SK-MEL-5 (cell line): ENCODE data around the gene PGBD5. TPM values are rescaled to one million over a fixed set of nuclear protein-coding genes. Genes with fewer than 3 reads are reported as not detected.

Source experiments
- DNase-seq: peaks from one replicate; pipeline ENCODE4 v3.0.0-alpha.2; 2016; ENCODE audit warnings: low read depth, low spot score
- in situ Hi-C: cut with HindIII; loops from 2 replicates; pipeline ENCODE4 v1.10.0; 2016; ENCODE audit warnings: low sequenced_read_pairs, high pct_unique_total_duplicates, low pct_unique_long_range_greater_than_20kb
- total RNA-seq: library from RNA; depleted of rRNA; stranded (reverse); fragments of >200 nt; shearing (Covaris generic); gene quantifications from 2 replicates; pipeline ENCODE4 v1.2.3, GENCODE V29; 2014

The PGBD5 gene
- total RNA-seq, 1 experiment from 2014 or later, result 0.61 TPM

DNA sequence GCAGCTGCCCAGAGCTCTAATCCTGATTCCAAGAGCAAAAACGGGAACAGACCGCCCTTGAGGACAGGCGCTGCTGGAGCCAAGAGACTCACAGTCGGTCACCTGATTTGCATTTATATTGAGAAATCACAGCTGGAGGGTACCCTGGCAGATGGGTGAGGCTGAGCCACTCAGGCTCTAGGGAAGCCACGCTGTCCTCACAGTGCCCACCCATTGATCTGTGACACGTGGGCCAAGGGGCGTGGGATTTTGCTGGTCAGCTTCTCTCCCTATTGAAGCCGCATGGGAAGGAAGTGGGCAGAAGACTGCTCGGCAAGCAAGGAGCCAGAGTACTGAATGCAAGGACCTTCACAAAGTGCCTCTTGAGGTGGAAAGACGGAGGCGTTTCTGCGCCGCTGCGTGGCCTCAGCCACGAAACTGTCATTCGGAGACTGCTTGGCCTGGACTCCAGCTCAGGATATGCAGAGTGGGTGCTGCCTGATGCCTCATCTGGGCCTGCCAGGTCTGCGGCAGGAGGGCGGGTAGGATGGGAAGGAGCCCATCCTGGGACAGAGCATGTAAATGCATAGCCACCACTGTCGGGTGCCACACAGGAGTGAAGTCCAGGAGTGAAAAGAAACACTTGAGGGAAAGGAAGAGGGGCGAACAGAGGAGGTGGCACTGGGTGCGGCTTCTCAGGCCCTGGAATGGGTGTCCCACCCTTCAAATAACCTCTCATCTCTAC is 139.8 kb downstream of the PGBD5 start:
- no peak for DNase-seq
- in situ Hi-C loops, result no loop called here

DNA sequence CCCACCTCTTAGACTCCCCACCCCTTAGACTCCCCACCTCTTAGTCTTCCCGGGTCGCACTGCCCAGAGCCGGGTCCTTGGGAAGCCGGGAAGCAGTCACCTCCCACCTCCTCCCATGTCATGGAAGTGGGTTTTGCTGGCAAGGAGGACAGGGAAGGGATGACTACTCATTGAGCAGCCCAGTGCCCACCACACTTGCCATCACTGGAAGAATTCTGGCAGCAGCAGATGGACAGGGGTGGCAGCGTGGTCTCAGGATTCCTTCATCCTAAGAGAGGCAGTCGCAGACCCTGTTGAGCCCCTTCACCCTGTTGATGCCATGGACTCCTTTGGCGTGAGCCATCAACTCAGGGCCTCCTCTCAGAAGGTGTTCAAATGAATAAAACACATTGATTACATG is 140.8 kb downstream of the PGBD5 start:
- in situ Hi-C loops, result no loop called here
- no peak for DNase-seq

DNA sequence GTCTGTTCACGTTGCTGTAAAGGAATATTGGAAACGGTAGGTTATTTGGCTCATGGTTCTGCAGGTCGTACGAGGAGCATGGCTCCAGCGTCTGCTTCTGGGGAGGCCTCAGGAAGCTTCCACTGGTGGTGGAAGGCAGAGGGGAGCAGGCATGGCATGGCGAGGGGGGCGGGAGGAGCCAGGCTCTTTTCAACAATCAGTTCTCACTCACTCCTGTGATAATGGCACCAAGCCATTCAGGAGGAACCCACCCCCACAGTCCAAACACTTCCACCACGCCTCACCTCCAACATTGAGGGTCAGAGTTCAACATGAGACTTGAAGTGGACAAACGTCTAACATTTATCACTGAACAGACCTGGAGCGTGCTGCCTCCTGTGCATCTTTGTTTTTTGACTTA is 141.2 kb downstream of the PGBD5 start:
- in situ Hi-C loops, result no loop called here
- no peak for DNase-seq

DNA sequence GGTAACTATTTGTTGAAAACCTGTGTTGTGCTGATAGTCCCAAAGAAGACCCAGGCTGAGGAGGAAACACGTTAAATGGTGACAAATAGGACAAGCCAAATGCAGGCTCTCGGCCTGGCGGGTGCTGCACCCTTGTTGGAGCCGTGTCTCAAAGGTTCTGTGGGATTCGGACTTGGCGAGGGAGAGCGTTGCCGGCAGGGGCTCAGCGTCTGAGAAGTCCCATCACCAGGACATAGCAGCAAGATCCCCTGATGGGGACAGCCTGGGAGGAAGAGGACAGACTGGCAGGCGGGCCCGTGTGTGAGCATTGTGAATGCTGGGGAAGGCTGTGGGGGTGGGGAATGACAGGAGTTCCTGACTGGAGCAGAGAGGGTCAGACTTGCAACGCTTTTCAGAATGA is 142.5 kb downstream of the PGBD5 start:
- DNase-seq, result no peak
- in situ Hi-C loops, result no loop called here

DNA sequence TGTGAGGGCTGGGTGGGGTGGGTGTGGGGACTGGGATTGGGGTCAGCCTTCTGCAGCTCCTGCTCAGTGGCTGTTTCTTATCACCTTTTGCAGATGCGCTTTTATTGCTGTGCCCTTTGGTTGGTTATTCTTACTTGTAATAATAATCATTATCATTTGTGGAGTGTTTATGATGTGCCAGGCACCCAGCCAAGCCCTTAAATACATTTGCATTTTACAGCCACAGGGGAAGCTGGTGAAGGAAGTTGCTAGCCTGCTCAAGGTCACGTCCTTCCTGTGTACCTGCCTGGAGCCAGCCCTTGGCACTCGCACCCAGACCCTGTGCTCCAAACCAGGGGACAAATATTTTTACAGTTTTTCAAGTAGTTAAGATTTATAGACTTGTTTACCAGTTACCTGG is 144.0 kb downstream of the PGBD5 start:
- no peak for DNase-seq
- in situ Hi-C loops, result no loop called here

DNA sequence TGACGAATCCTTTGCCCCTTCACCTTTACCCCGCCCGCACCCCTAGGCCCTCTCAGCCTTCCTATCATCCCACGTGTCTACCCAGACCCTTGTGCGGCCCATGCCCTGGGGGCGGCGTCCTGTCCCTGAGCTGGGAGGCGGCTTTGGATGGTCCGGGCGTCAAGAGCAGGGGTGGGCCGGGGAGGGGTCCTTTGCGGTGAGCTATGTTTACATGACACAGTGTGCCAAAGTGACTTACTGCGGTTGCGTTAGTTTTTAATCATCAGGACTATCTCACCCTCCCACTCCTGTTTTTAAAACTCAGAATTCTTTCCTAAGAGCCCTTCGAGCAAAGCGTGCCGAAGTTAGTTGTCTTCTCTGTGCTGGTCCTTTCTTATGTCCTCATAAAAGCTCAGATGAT is 144.6 kb downstream of the PGBD5 start:
- in situ Hi-C loops, result no loop called here
- no peak for DNase-seq

DNA sequence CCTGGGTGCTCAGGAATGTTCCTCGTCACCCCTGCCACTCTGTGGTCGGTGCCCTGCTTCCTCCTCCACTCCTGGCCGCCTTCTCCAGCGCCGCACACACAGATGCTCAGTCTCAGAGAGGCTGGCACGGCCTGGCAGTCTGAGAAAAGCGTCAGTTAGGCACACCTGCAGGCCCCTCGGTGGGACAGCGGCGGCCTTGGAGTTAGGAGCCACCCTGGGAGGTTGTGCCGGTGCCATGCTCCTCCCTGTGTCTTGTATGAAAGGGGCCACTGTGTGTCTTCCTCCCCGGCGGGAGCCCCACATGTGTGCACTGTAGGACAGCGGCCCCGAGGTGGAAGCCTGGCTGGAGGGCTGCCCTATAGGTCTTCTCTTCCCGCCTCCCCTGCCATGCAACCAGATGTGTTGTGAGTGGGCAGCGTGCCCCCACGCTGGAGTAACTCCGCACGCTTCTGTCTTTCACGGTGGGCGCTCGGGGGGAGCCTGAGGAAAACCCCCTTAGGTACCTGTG is 145.2 kb downstream of the PGBD5 start:
- DNase-seq, result no peak
- in situ Hi-C loops, result no loop called here

DNA sequence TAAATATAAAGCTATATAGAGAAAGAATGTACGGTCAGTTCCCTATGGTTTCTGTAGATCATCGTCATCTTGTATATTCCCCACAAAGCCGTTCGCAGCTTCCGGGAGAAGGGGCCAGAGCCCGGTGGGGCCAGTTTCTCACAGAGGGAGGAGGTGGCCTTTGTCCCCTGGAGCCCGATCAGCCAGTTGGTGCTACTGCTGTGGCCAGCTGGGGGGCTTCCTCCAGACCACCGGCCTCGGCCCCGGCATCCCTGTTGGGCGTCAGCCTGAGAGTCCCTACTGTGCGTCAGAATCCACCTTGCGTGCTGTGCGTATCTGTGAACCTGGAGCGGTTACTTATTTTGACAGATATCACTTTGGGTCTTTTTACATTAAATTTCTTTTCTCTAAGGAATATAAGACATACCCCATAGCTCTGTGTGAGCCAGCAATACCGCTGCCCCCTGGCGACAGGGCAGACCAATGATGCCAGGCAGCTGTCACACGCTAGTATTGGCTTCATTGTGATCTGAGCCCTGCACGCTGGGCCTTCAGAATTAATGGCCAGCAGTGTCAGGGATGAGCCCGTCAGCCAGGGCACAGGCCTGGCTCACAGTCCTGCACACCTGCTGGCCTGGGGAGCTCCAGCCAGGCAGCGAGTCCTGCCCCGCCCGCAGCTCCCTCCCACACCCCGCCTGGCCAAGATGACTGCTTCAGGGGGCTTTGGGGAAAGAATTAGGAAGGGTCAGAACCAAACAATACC is 145.9 kb downstream of the PGBD5 start:
- in situ Hi-C loops, result no loop called here

DNA sequence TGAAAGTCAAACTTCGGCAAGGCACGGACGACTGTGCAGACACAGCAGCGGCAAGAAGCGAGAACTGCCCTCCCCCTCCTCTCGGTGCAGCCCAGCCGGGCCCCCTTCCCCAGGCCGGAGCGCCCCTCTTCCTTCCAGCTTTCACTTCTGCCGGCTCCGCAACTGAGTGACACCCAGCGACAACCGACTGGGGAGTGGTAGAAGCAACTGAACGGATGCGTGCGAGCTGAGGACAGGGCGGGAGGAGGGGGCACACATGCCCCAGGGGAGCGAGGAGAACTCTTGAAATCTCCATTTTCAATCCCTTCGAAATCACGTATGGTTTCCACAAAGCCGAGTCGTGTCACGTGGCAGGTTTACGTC is 146.6 kb downstream of the PGBD5 start:
- in situ Hi-C loops, result no loop called here

More for the DNA sequence above, 145.9 kb downstream of the PGBD5 start:
- DNase-seq, result no peak

DNA sequence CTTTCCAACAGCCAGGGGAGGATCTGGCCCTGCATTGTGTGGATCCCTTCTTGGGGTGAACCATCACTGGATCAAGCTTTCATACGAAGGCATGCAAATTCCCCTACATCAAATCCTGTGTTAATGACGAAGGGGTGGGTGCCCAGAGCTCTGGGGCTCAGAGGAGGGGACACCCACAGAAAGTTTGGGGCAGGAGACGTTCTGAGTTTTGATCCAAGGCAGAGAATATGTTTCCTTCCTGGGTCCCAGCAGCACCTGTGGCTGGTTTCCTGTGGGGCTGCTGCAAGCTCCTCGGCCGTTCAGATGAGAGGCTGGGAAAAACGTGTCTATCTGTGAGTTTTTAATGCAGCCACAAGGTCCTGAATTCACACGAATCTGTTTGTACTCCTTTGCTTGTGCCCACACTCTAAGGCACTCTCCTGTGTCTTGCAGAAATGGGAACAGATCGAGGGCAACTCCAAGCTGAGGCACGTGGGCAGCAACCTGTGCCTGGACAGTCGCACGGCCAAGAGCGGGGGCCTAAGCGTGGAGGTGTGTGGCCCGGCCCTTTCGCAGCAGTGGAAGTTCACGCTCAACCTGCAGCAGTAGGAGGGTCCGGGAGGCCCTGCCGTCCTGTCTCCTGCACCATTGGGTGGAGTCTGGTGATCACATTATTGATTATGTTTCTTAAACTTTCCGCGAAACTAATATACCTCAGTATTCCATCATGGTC is 147.1 kb downstream of the PGBD5 start:
- in situ Hi-C loops, result no loop called here
- no peak for DNase-seq

More for the DNA sequence above, 146.6 kb downstream of the PGBD5 start:
- DNase-seq, result no peak

DNA sequence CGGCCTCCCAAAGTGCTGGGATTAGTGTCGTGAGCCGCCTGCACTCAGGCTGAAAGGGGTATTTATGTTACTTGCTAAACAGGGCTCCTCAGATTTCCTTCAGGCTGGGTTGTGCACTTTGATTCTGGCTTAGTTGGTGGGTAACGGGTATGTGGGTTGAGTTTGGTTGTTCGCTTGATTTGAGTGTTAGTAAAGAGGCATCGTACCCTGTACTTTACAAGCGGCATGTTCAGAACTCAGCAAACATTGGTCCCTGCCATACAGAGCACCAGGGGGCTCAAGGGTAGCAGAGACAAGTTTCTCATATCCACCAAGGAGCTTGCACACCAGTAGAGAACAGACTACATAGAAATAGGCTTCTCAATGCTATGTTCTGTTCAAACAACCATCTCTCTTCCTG is 147.8 kb downstream of the PGBD5 start:
- in situ Hi-C loops, result no loop called here
- DNase-seq, result no peak

DNA sequence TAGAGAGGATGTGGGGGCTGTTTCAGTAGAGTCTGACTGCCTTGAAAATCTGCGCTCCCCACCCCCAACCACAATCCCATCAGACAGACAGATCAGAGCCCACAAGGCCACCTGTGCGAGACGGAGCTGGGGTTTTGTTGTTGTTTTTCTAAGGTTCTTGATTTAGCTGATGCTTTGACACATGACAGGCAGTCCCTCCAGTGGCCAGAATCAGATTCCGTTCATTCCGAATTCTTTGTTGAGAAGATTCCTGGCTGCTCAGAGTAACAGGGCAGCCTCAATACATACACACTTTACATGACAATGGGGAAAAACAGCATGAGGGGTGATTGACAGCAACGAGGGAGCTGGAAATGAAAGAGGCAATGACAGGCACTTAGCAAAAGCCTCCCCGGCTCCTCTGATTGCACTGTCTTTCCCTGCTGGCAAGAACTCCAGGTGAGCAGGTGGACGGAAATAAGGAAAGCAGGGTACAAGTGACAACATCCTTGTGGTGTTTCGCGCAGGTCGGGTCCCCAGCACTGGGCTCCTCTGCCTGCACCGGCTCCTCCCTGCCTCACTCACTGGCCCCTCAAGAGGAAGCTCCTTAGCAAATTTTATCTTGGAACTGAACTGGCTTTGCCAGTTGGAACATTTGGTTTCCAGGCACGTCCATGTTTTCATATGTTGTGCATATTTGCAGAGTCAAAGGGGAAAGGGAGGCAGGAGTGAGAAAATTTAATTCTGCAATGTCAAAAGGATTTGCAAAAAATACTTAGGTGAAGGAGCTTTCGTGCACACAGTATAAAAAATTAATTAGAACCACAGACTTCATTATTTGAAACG is 148.7 kb downstream of the PGBD5 start:
- no peak for DNase-seq
- in situ Hi-C loops, result no loop called here

DNA sequence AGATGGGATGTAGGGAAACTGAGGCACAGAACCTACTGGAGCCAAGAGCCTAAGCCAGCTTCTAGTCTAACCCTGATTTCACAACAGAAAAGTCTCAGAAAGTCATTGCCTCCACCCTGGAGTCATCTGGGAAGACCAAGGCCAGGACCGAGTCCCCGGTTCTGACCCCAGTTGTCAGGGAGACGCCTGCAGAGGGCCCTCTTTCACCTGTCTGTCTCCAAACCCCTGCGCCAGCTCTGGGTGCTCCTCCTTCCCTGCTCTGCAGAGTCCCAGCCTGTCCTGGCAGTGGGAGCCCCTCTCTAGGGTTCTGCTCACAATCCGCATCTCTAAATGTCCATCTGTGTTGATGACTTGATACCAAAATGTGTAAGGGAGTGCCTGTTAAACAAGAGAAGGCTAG is 149.7 kb downstream of the PGBD5 start:
- in situ Hi-C loops, result no loop called here
- no peak for DNase-seq

DNA sequence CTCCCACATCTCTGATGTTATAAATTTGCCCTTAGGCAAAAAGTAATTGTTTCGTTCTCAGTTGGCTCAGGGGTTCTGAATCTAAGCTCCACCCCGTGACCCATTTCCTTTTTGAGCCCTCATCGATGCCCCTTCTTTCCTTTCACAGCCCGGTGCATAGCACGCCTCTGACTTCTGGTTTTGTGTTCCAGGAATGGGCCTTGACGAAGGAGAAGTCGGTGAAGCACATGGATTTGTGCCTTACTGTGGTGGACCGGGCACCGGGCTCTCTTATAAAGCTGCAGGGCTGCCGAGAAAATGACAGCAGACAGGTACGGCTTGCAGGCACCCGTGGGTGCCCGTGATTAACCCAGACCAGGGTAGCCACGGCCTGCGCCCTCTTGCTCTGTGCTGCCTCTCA is 151.9 kb downstream of the PGBD5 start:
- in situ Hi-C loops, result no loop called here
- DNase-seq, result no peak

DNA sequence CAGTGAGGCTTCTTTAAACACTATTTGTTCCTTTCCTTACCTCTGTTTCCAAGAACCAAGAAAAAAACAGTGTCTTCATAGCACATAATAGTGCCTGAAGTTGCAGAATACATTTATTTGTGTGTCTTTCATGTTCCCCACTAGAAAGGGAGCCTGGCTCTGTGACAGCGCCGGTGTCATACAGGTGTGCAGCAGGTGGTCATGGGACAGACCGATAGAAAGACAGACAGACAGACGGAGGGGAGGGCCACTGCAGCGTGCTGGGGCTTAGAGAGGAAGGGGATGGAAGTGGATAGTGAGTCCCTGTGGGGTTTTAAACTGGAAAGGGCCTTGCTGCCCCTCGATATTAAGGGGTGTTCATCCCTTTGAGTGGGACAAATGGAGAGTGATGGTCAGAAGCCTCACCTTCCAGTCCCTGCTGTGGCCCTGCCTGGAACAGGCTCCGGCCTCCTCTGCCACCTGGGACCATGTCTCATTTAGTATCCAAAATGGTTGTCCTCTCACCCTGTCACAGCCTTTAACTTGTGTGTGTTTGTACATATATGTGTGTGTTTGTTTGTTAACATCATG is 152.9 kb downstream of the PGBD5 start:
- in situ Hi-C loops, result no loop called here

DNA sequence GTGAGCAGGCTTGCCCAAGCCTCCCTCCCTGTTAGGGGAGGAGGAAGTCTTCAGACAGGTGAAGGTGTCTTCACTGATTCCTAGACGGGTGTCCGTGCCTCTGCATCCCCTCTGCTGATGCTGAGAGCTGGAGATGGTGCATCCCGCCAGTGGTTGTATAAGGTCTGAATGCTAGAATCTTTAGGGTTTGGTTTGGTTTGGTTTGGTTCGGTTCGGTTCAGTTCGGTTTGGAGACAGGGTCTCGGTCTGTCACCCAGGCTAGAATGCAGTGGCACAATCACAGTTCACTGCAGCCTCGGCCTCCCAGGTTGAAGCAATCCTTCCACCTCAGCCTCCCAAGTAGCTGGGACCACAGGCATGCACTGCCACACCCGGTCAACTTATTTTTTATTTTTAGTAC is 153.6 kb downstream of the PGBD5 start:
- no peak for DNase-seq
- in situ Hi-C loops, result no loop called here

More for the DNA sequence above, 152.9 kb downstream of the PGBD5 start:
- DNase-seq, result no peak

DNA sequence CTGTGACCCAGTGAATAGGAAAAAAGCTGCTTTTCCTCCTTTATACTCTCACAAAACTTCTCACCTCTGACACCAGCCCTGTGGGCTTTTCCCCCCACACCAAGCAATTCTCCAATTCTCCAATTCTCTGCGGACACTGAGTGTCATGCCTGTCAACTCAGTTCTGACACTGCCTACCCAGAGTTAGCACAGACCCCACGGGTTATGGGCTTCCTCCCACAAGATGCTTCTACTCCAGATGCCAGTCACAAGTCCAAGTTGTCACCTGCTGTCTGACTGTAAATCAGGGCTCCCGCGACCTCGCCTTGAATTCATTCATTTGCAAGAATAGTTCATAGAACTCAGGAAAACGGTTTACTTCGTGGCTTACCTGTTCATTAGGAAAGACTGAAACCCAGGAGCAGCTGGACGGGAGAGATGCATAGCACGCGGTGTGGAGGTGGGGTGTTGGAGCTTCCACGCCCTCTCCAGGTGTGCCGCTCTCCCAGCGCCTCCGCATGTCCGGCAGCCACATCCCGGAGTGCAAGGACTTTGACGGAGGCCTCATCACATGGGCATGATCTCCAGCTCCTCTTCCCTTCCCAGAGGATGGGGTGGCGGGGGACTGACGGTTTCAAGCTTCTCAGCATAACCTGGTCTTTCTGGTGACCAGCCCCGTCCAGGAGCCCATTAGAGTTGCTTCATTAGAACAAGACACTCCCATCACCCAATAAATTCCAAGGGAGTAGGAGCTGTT is 154.7 kb downstream of the PGBD5 start:
- no peak for DNase-seq
- in situ Hi-C loops, result no loop called here
